Measurements from ENCODE around the gene SH3GLB2. TPM values are rescaled to one million over a fixed set of nuclear protein-coding genes. Genes with fewer than 3 reads are reported as not detected.

The SH3GLB2 gene
- total and polyA plus RNA-seq, 2 of the 8 experiments (the other 6 are each of a cell fraction or from before 2014, with no cell fraction given) = 52.7 to 79.9 TPM

DNA sequence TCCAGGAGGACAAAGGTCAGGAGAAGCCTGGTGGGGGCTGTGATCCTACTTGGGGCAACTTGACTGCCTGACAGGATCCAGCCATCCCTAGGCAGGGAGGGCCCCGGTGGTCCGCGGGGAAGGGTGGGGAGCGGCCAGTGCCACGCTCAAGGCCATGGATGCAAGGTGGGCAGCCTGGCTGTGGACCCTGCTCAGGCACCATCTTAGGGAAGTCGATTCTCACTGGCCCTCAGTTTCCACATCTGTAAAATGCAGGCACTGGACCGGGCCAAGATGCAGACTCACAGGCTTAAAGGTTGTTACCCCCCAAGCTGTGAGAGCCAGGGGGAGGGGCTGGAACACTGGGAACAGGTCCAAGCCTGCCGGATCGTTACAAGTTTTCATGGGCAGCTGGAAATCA is 44.0 kb upstream of the SH3GLB2 start:
- peak overlapping the region; percentile 85; the same call in 1 of the 2 replicates for H2BK5ac ChIP-seq (ENCODE audit: low read depth, low read length)
- H3K18ac ChIP-seq (ENCODE audit: extremely low read depth, low read length) = peak overlapping the region; percentile 17; the same call in 1 of the 2 replicates
- H3K4me3 ChIP-seq (ENCODE audit: extremely low read depth in 1 of 4, insufficient read depth in 2 of 4, low read depth in 3 of 4, low read length in 4 of 4) = peak overlapping the region in 1 of 4 experiments; percentile 33; a peak in 2 of 8 replicates
- H2AK5ac ChIP-seq (ENCODE audit: low read depth, low read length) = peak overlapping the region; percentile 29; the same call in 1 of the 2 replicates
- H3K56ac ChIP-seq (replicated peaks; ENCODE audit: insufficient read length, low read depth, low read length) = no peak overlapping the region
- H3K9me3 ChIP-seq (ENCODE audit: insufficient read depth in 2 of 2, low read depth in 1 of 2, low read length in 1 of 2) = no peaks in the 10 kb centered on the region
- no peak for FAIRE-seq
- peak overlapping the region; percentile 14; the same call in 1 of the 2 replicates for H3K27ac ChIP-seq (ENCODE audit: low read depth, low read length)
- no peak overlapping the region for H2AFZ ChIP-seq (ENCODE audit: low read length)
- H4K91ac ChIP-seq (replicated peaks; ENCODE audit: insufficient read length, low read length) = no peak overlapping the region
- WGBS, 2 experiments (ENCODE audit: extremely low coverage in 1 of 2, insufficient coverage in 1 of 2, insufficient read length in 1 of 2, insufficient replicate concordance in 2 of 2, low coverage in 1 of 2, low lambda C conversion rate in 2 of 2, missing lambda C conversion rate in 1 of 2) = 86% methylated on average over 9 of the region's 9 CpGs; no CpG with 5 or more reads in 1 of the 2 experiments
- H4K8ac ChIP-seq (ENCODE audit: extremely low read depth, insufficient read depth, low read length) = no peak overlapping the region
- POLR2A ChIA-PET (ENCODE audit: partially characterized antibody) = interaction anchor here (1.0 to 2.2 kb wide), 2 partner anchors 9 to 11 kb away, joined by 3 to 12 read pairs; partner anchors contain the start of gene DOLPP1
- no peak overlapping the region; the same call in 1 of the 2 replicates for H2BK15ac ChIP-seq (ENCODE audit: low read length)
- no peak overlapping the region for H2BK120ac ChIP-seq (replicated peaks; ENCODE audit: low read depth, low read length)
- H3K9ac ChIP-seq (replicated peaks in 1 of 4; ENCODE audit: extremely low read depth in 1 of 4, low read depth in 3 of 4, low read length in 3 of 4) = peak overlapping the region in 2 of 4 experiments; percentile 10 to 50; a peak in 3 of 7 replicates
- no peak overlapping the region for H3K14ac ChIP-seq (ENCODE audit: insufficient read length)
- peaks cover 6 to 19% (median 17%) of the 10 kb centered on the region in 4 experiments for H3K4me1 ChIP-seq (replicated peaks in 1 of 4; ENCODE audit: control insufficient read depth in 3 of 4, insufficient read depth in 4 of 4, low read length in 3 of 4)
- peak overlapping the region; percentile 89; the same call in 1 of the 2 replicates for H2BK12ac ChIP-seq (ENCODE audit: low read depth, low read length)
- no peaks in the 10 kb centered on the region for H3K27me3 ChIP-seq (replicated peaks in 1 of 4; ENCODE audit: control insufficient read depth in 3 of 4, extremely low read depth in 1 of 4, insufficient read depth in 3 of 4, low read length in 3 of 4)
- peaks cover 1 to 4% of the 10 kb centered on the region in 2 experiments for H4K20me1 ChIP-seq (replicated peaks in 1 of 2; ENCODE audit: control insufficient read depth in 1 of 2, insufficient read depth in 2 of 2, low read length in 2 of 2)
- H3K36me3 ChIP-seq (ENCODE audit: control insufficient read depth in 2 of 4, insufficient read depth in 4 of 4, low read length in 3 of 4) = peaks cover 0 to 16% (median 5%) of the 10 kb centered on the region in 4 experiments; a peak in 4 of 8 replicates
- H2BK20ac ChIP-seq (ENCODE audit: low read length) = no peak overlapping the region; the same call in 1 of the 2 replicates
- no peak overlapping the region for H3K23ac ChIP-seq (ENCODE audit: insufficient read length)
- no peaks in the 10 kb centered on the region for H3K23me2 ChIP-seq (ENCODE audit: low read depth, low read length)
- no peaks in the 10 kb centered on the region for H3K79me1 ChIP-seq (ENCODE audit: low read depth, low read length)
- no peak overlapping the region for H4K5ac ChIP-seq (ENCODE audit: insufficient read length, low read depth, low read length)
- CTCF ChIA-PET (ENCODE audit: partially characterized antibody) = interaction anchor here (0.6 to 0.9 kb wide), 2 partner anchors 25 to 101 kb away, joined by 3 to 5 read pairs; no protein-coding TSS in a partner anchor
- H3K4me2 ChIP-seq (ENCODE audit: insufficient read depth in 1 of 2, low read depth in 2 of 2, low read length in 2 of 2) = peak overlapping the region; percentile 63 to 81
- H3K79me2 ChIP-seq (ENCODE audit: control insufficient read depth in 1 of 2, insufficient read depth in 2 of 2, low read length in 2 of 2) = no peaks in the 10 kb centered on the region
- no peak overlapping the region for H3K4ac ChIP-seq (replicated peaks; ENCODE audit: insufficient read length, low read depth, low read length)
- no peak for DNase-seq (ENCODE audit: low read depth in 1 of 2, low spot score in 2 of 2)
- TF ChIP-seq NRF1 (IDR thresholded peaks at IDR 0.05; ENCODE audit: low read depth, low read length) (no peak), SAP30 (IDR thresholded peaks at IDR 0.05; ENCODE audit: insufficient read depth, insufficient replicate concordance, low read length) (no peak), RFX5 (IDR thresholded peaks at IDR 0.05; ENCODE audit: borderline replicate concordance, low read depth, low read length) (no peak), EZH2 (IDR thresholded peaks at IDR 0.05; ENCODE audit: low read depth, low read length, severe bottlenecking) (no peak), SP4 (IDR thresholded peaks at IDR 0.05; ENCODE audit: low read length) (no peak), CHD2 (IDR thresholded peaks at IDR 0.05; ENCODE audit: low read length) (no peak)
